Raji (cell line): ENCODE results near the gene MRPL48.
A peak's percentile ranks its signal among the peaks of the same experiment; 100 is the strongest.

Source experiments
- POLR2A ChIP-seq: IDR thresholded peaks from 2 replicates; pipeline ENCODE4 v1.6.1; 2011; ENCODE audit warnings: low read depth, low read length, control low read depth; ENCODE audit not compliant: insufficient read depth

The MRPL48 gene

GRCh38 chr11:73760679-73761402 is 26.8 kb upstream of the MRPL48 start, which contains the start of gene RAB6A:
TSS of gene RAB6A (minus strand) at chr11:73761074. CDS start at chr11:73760635, 439 bp downstream.
- TF ChIP-seq POLR2A, result peak; percentile 92

DNA sequence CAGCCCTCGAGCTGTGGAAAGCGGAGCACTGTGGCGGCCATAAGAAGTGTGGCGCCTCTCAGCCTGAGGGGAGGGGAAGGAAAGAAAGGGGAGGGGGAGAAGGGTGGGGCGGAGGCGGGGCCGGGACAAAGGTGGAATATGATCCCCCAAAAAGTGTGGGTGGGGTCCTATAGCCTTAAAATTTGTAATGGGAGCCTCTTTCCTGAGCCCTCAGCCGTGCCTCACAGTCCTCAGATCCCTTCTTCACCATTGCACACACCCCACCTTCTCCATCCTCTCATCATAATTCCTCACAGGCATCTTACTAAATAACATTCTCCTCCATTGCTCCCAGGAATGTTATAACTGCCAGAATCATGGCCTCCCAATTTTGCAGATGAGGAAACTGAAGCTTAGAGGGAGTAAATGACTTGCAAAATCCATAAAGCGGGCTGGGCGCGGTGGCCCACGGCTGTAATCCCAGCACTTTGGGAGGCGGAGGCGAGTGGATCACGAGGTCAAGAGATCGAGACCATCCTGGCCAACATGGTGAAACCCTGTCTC is 26.2 kb upstream of the MRPL48 start:
- TF ChIP-seq POLR2A, result no peak

GRCh38 chr11:73762732-73763131 is 24.9 kb upstream of the MRPL48 start:
- no peak for TF ChIP-seq POLR2A

GRCh38 chr11:73766763-73767162 is 20.9 kb upstream of the MRPL48 start:
- no peak for TF ChIP-seq POLR2A

- peak; percentile 87 for TF ChIP-seq POLR2A
Observed at GRCh38 chr11:73779084-73779902, 8.4 kb upstream of the MRPL48 start.

GRCh38 chr11:73781303-73781702 is 6.4 kb upstream of the MRPL48 start:
- no peak for TF ChIP-seq POLR2A

- no peak for TF ChIP-seq POLR2A
Observed at GRCh38 chr11:73783483-73784020, 4.1 kb upstream of the MRPL48 start.

- no peak for TF ChIP-seq POLR2A
Observed at GRCh38 chr11:73784080-73784634, 3.5 kb upstream of the MRPL48 start.

DNA sequence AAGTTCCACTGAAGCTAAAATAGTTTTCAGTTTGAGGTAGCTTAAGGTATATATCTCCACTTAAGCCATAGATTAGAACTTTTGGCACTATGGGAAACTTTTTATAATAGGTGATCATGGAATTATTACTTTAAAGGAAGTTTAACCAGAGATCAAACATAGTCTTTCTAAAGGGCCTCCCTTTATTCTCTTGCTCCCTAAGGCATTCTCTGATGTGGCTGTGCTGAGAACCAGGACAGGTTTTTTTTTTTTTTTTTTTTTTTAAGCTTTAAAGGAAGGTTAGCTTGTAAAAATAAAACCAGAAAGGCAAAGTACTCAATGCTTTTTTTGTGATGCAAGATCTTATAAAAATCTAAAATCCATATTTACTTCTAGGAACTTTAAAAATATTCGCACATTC is 2.9 kb upstream of the MRPL48 start:
- no peak for TF ChIP-seq POLR2A

DNA sequence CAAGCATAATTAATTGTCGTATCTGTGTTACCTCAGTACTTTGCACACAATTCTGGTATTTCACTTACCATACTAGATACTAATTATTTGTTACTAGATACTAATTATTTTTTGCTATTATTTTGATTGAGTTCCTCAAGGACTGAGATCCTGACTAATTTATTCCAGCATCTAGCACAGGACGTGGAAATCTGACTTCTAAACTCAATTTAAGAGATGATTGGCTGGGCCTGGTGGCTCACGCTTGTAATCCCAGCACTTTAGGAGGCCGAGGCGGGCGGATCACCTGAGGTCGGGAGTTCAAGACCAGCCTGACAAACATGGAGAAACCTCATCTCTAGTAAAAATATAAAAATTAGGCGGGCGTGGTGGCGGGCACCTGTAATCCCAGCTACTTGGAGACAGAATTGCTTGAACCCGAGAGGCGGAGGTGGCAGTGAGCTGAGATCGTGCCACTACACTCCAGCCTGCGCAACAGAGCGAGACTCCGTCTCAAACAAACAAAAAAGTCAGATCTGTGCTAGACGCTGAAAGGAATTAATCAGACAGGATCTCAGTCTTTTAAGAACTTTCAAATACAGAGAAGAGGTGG is 527 bp upstream of the MRPL48 start:
- TF ChIP-seq POLR2A, result no peak

DNA sequence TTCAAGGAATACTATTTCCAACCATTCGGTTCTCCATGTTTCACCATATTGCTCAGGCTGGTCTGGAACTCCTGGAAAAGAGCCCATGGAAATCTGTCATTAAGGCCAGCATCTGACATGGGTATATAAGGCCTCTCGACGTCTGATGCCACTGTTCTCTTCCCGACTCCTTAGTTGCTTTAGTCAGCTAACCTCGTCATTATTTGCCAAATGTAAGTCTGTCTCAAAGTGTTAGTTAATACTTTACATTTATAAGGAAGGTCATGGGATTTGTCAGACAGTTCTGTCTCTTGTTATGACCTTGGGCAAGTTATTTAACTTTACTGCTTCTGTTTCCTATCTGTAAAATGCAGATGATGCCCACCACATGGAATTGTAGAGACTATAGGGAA is 1.6 kb downstream of the MRPL48 start:
- no peak for TF ChIP-seq POLR2A

- TF ChIP-seq POLR2A, result no peak
Observed at GRCh38 chr11:73792584-73792983, 4.9 kb downstream of the MRPL48 start.

DNA sequence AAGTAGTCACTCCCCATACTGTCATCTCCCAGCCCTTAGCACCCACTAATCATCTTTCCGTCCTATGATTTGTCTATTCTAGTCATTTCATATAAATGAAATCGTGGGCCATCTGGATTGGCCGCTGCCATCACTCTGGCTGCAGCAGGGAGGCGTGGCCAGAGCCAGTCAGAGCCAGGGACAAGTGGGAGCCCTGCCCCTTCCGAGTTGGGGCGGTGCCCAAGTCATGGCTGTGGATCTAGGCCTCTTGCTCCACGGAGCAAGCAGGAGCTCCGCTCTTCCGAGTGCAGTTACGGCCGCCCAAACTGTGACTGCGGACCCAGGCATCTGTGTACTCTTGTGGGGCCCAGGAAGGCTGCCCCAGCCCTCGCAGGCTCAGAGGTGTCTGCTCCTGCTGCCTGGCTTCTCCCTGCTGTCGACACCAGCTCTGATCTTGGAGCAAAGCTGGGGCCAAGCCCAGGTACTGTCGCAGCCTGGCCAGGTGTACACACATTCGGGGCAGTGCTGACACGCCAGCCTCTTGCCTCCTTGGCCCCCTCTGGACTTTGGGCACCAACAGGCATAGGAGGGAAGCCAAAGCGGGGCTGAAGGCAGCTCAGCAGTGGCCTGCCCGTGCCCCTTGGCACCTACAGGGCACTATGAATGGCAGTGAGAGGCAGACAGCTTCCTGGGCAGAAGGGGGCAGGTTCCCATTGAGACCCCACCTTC is 8.4 kb downstream of the MRPL48 start:
- TF ChIP-seq POLR2A, result no peak

- no peak for TF ChIP-seq POLR2A
Observed at GRCh38 chr11:73797457-73797856, 9.8 kb downstream of the MRPL48 start.
